Keratinocyte (primary cell): Measurements from ENCODE around the gene CCT7. TPM values are rescaled to one million over a fixed set of nuclear protein-coding genes. Genes with fewer than 3 reads are reported as not detected.

Experiments
- DNase-seq: peaks from one replicate; pipeline ENCODE4 v3.0.0-alpha.2; 2011; ENCODE audit warnings: low read depth, missing footprints, low spot score
- FAIRE-seq: peaks from 2 replicates; lab custom pipeline; 2011; peaks lifted over from hg19 to GRCh38; lab: Jason Lieb, UNC
- H2AFZ ChIP-seq: 2 replicates; pipeline ENCODE4 v1.6.0; 2012; ENCODE audit warnings: low read length, control low read depth, inconsistent platforms; ENCODE audit not compliant: control insufficient read depth
- H3K27ac ChIP-seq: 2 replicates; pipeline ENCODE4 v1.5.1; 2011; ENCODE audit warnings: low read length; ENCODE audit not compliant: control insufficient read depth, insufficient read depth
- H3K27me3 ChIP-seq: 3 replicates; pipeline ENCODE4 v1.6.0; 2011; ENCODE audit warnings: low read length; ENCODE audit not compliant: control insufficient read depth, insufficient read depth; ENCODE audit errors: extremely low read depth
- H3K36me3 ChIP-seq, 2 experiments: 2 replicates in 1 of 2; 3 replicates in 1 of 2; pipeline ENCODE4 v1.5.1; 2011; ENCODE audit warnings: low read length in 2 of 2, mild to moderate bottlenecking in 1 of 2; ENCODE audit not compliant: control insufficient read depth in 2 of 2, insufficient read depth in 2 of 2; ENCODE audit errors: extremely low read depth in 1 of 2
- H3K4me1 ChIP-seq: 3 replicates; pipeline ENCODE4 v1.5.1; 2011; ENCODE audit warnings: low read length; ENCODE audit not compliant: control insufficient read depth, insufficient read depth; ENCODE audit errors: extremely low read depth
- H3K4me2 ChIP-seq: 3 replicates; pipeline ENCODE4 v1.6.0; 2011; ENCODE audit warnings: low read depth, low read length; ENCODE audit not compliant: control insufficient read depth, insufficient read depth; ENCODE audit errors: extremely low read depth
- H3K4me3 ChIP-seq, 3 experiments: fragments of 200-600 bp in 1 of 3; sonication (generic) in 1 of 3; 2 replicates in 2 of 3; 3 replicates in 1 of 3; pipeline ENCODE4 v1.5.1; 2011 to 2016; ENCODE audit warnings: low read length in 3 of 3, mild to moderate bottlenecking in 3 of 3, control low read depth in 2 of 3, inconsistent platforms in 1 of 3, low read depth in 1 of 3, mixed read lengths in 1 of 3, mixed run types in 1 of 3, moderate library complexity in 1 of 3; ENCODE audit not compliant: control insufficient read depth in 2 of 3, insufficient read depth in 2 of 3; ENCODE audit errors: extremely low read depth in 1 of 3
- H3K79me2 ChIP-seq: 2 replicates; pipeline ENCODE4 v1.6.0; 2012; ENCODE audit warnings: low read length; ENCODE audit not compliant: control insufficient read depth, insufficient read depth
- H3K9ac ChIP-seq: 3 replicates; pipeline ENCODE4 v1.6.0; 2011; ENCODE audit warnings: low read length; ENCODE audit not compliant: control insufficient read depth, insufficient read depth; ENCODE audit errors: extremely low read depth
- H3K9me1 ChIP-seq: 3 replicates; pipeline ENCODE4 v1.6.0; 2011; ENCODE audit warnings: low read length; ENCODE audit not compliant: control insufficient read depth, insufficient read depth; ENCODE audit errors: extremely low read depth
- H3K9me3 ChIP-seq: 2 replicates; pipeline ENCODE4 v1.5.1; 2012; ENCODE audit warnings: low read depth, low read length; ENCODE audit not compliant: control insufficient read depth
- H4K20me1 ChIP-seq: 3 replicates; pipeline ENCODE4 v1.6.0; 2011; ENCODE audit warnings: low read length; ENCODE audit not compliant: control insufficient read depth, insufficient read depth; ENCODE audit errors: extremely low read depth
- CTCF ChIP-seq, 3 experiments: IDR thresholded peaks in 1 of 3; conservative IDR thresholded peaks in 1 of 3; optimal IDR thresholded peaks in 1 of 3; 2 replicates in 2 of 3; 3 replicates in 1 of 3; pipeline versions ENCODE3 to v1.5.1; 2011; ENCODE audit warnings: low read length in 3 of 3, mild to moderate bottlenecking in 3 of 3, moderate library complexity in 2 of 3, control low read depth in 1 of 3, inconsistent platforms in 1 of 3; ENCODE audit not compliant: insufficient read depth in 2 of 3; ENCODE audit errors: extremely low read depth in 1 of 3
- EZH2 ChIP-seq: IDR thresholded peaks from one replicate; pipeline ENCODE4 v1.6.1; 2012; ENCODE audit warnings: inconsistent platforms, mild to moderate bottlenecking, low read length, moderate library complexity
- dilution Hi-C: fragments of 300-500 bp; cut with MboI; formaldehyde crosslinking; loops from one replicate; pipeline ENCODE4 v1.7.0; 2020; ENCODE audit warnings: low sequenced_read_pairs; ENCODE audit not compliant: extremely low pct_ligation_motif_present
- polyA plus RNA-seq, 5 experiments: library from polyadenylated mRNA; depleted of rRNA in 3 of 5; stranded (reverse) in 3 of 5; stranded (forward) in 1 of 5; unstranded in 1 of 5; fragments of >200 nt; gene quantifications; 1 replicate in 1 of 5; 2 replicates in 3 of 5; 3 replicates in 1 of 5; pipeline versions ENCODE4 v1.2.1 to v1.2.3, GENCODE V29; 2011 to 2012; ENCODE audit warnings: missing spikeins in 2 of 5, low read depth in 1 of 5, low replicate concordance in 1 of 5

CCT7 gene
- polyA plus RNA-seq, 1 donor (not counting 4 experiments of a cell fraction or from before 2014, with no cell fraction given), result 357 TPM

DNA sequence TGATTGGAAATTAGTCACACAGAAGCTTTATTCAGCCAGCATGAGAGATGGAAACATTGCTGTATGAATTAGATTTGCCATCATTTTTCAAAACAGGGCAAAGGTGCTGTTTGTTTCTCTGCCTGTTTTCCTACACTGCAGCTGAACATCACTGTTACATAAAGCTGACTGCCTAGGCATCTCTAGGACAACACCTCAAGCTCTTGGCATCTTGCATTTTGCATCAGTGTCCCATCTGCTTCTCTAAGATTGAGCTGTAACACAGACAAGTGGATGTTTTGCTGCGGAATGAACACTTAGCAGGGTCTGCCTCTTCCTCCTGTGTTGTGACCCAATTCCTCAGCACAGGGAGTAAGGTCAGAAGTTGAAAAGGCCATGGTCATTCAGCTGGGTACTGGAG, 4.9 kb downstream of the CCT7 start:
- Histone ChIP-seq H3K4me2 (no peak overlapping the region), H3K9me1 (peaks cover 7% of the 10 kb centered on the region), H3K9ac (no peak overlapping the region), H3K36me3 (peaks cover 21 to 31% of the 10 kb centered on the region in 2 experiments), H3K9me3 (no peaks in the 10 kb centered on the region), H3K27me3 (no peaks in the 10 kb centered on the region), H4K20me1 (peaks cover 35% of the 10 kb centered on the region), H2AFZ (no peak overlapping the region), H3K4me1 (peaks cover 37% of the 10 kb centered on the region), H3K27ac (no peak overlapping the region), H3K79me2 (peaks cover 73% of the 10 kb centered on the region), H3K4me3 (no peak overlapping the region)
- no peak for TF ChIP-seq EZH2
- no peak for TF ChIP-seq CTCF (optimal IDR thresholded peaks at IDR 0.05 in 1 of 3, IDR thresholded peaks at IDR 0.05 in 1 of 3, conservative IDR thresholded peaks at IDR 0.05 in 1 of 3; ENCODE audit: extremely low read depth in 1 of 3, insufficient read depth in 2 of 3, low read length in 3 of 3)
- FAIRE-seq, result no peak
- no peak for DNase-seq
- dilution Hi-C loops, result no loop called here

GRCh38 chr2:73239776-73240175, 5.7 kb downstream of the CCT7 start:
- no peak for TF ChIP-seq EZH2
- TF ChIP-seq CTCF (optimal IDR thresholded peaks at IDR 0.05 in 1 of 3, IDR thresholded peaks at IDR 0.05 in 1 of 3, conservative IDR thresholded peaks at IDR 0.05 in 1 of 3; ENCODE audit: extremely low read depth in 1 of 3, insufficient read depth in 2 of 3, low read length in 3 of 3), result no peak
- Histone ChIP-seq H2AFZ (no peak overlapping the region), H4K20me1 (peaks cover 42% of the 10 kb centered on the region), H3K9me3 (no peaks in the 10 kb centered on the region), H3K4me2 (no peak overlapping the region), H3K9ac (no peak overlapping the region), H3K27me3 (no peaks in the 10 kb centered on the region), H3K27ac (no peak overlapping the region), H3K36me3 (peaks cover 26 to 37% of the 10 kb centered on the region in 2 experiments), H3K9me1 (peaks cover 7% of the 10 kb centered on the region), H3K4me3 (no peak overlapping the region), H3K79me2 (peaks cover 70% of the 10 kb centered on the region), H3K4me1 (peaks cover 42% of the 10 kb centered on the region)
- FAIRE-seq, result no peak
- dilution Hi-C loops, result no loop called here
- no peak for DNase-seq
